NCI-H2107 treated with DMSO at 0.1 percent for 48 hours (cell line): ENCODE data around the gene ANKRD11.
A peak's percentile ranks its signal among the peaks of the same experiment; 100 is the strongest.
"Not testable (repeated sequence)": the region's sequence is repeated elsewhere in the genome, so short reads cannot be mapped to it uniquely, and the experiment has no call there.

ENCODE experiments used
- DNase-seq: peaks from one replicate; lab custom pipeline; 2025; ENCODE audit not compliant: unreplicated experiment; lab: John Stamatoyannopoulos, UW

The ANKRD11 gene

GRCh38 chr16:89370601-89371000, 119.8 kb downstream of the ANKRD11 start:
- DNase-seq: no peak

GRCh38 chr16:89370081-89370511, 120.3 kb downstream of the ANKRD11 start:
- DNase-seq: no peak

- no peak for DNase-seq
Measured at GRCh38 chr16:89369266-89369895, 121.0 kb downstream of the ANKRD11 start.

GRCh38 chr16:89368604-89369249, 121.6 kb downstream of the ANKRD11 start:
- DNase-seq: no peak

GRCh38 chr16:89367538-89367915, 122.8 kb downstream of the ANKRD11 start:
- DNase-seq: peak; percentile 11

- no peak for DNase-seq
Measured at GRCh38 chr16:89366561-89367537, 123.5 kb downstream of the ANKRD11 start.

GRCh38 chr16:89365996-89366395, 124.4 kb downstream of the ANKRD11 start:
- DNase-seq: no peak

GRCh38 chr16:89365044-89365467, 125.3 kb downstream of the ANKRD11 start:
- no peak for DNase-seq

GRCh38 chr16:89364606-89365005, 125.8 kb downstream of the ANKRD11 start:
- DNase-seq: no peak

- no peak for DNase-seq
Measured at GRCh38 chr16:89363621-89364393, 126.6 kb downstream of the ANKRD11 start.

- DNase-seq: not testable (repeated sequence)
Measured at GRCh38 chr16:89362540-89363223, 127.7 kb downstream of the ANKRD11 start.

GRCh38 chr16:89361751-89362539, 128.4 kb downstream of the ANKRD11 start:
- DNase-seq: no peak

GRCh38 chr16:89360760-89361435, 129.5 kb downstream of the ANKRD11 start:
- no peak for DNase-seq

GRCh38 chr16:89359264-89360147, 130.9 kb downstream of the ANKRD11 start:
- DNase-seq: no peak

- DNase-seq: no peak
Measured at GRCh38 chr16:89358030-89359005, 132.0 kb downstream of the ANKRD11 start.

GRCh38 chr16:89357055-89357816, 133.1 kb downstream of the ANKRD11 start:
- DNase-seq: no peak
